HG02678 (cell line): ENCODE results near the gene CPT1B.
"Not testable (repeated sequence)": the region's sequence is repeated elsewhere in the genome, so short reads cannot be mapped to it uniquely, and the experiment has no call there.

Source experiments
- ATAC-seq: cut with Tn5 transposase; IDR thresholded peaks from one replicate; pipeline ENCODE4 v1.9.1; 2021; ENCODE audit warnings: mild to moderate bottlenecking, moderate library complexity; ENCODE audit not compliant: unreplicated experiment

CPT1B gene

DNA sequence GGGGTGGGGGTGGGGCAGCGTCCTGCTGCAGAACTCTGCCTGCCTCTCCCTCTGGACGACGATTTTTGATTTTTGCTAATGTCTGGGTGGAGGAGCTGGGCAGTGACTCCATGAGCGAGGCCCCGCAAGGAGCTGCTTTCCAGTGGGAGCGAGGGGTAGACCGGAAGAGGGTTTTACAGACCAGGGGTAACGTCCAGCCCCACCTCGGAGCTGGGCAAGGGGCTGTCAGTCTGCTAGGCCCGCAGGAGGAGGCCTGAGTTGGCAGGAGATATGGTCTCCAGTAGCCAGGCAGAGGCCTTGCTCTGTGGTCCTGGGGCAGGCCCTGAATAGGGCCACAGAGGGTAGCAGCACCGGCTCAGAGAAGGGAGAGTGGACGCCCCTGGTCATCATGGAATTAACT lies 31.4 kb upstream of the CPT1B start:
- ATAC-seq: no peak

DNA sequence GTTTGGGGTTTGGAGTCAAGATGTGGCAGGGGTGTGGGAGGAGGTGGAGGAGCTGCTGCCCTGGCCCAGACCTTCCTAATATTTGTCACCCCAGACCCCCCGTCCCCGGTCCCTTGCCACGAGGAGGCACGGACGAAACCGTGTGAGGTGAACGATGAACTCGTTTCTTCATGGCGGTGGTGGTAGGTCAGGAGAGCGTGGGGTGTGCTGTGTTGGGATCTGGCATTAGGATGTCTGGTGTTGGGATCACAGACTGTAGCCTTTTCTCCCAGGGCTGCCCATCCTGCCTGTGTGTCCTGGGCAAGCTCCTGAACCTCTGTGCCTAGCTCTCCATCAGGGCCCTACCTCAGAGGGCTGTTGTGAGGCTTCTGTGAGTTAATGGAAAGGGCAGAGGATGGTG lies 30.8 kb upstream of the CPT1B start:
- ATAC-seq: no peak

DNA sequence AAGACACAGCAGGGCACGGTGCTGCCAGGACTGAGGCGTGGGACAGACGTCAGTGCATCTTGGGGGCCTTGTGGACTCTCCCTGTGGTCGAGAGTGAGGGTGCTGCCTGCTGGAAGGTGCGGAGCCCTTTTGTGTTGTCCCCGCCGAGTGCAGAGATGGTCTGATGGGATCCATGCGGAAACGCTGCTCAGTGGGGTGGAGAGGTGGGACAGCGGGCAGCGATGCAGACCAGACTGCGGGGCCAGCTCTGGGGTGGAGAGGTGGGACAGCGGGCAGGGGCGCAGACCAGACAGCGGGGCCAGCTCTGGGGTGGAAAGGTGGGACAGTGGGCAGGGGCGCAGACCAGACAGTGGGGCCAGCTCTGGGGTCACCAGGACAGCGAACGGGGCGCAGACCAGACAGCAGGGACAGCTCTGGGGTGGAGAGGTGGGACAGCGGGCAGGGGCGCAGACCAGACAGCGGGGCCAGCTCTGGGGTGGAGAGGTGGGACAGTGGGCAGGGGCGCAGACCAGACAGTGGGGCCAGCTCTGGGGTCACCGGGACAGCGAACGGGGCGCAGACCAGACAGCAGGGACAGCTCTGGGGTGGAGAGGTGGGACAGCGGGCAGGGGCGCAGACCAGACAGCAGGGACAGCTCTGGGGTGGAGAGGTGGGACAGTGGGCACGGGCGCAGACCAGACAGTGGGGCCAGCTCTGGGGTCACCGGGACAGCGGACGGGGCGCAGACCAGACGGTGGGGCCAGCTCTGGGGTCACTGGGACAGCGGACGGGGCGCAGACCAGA lies 30.0 kb upstream of the CPT1B start:
- ATAC-seq: not testable (repeated sequence)

DNA sequence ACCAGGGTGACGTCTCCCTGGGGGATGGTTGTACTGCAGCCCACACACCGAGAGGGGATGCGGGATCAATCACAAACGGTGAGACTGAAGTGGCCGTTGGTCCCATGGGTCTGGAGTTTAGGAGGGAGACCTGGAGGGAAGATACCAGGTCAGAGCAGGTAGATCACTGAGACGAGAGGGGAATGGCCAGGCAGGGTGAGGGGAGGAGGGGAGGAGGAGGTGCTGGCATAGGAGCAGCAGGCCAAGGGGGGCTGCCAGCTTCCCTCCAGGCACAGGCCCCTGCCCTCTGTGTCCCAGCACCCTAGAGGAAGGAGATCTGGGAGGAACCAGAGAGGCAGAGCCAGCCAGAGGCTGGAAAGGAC lies 29.4 kb upstream of the CPT1B start:
- no peak for ATAC-seq

DNA sequence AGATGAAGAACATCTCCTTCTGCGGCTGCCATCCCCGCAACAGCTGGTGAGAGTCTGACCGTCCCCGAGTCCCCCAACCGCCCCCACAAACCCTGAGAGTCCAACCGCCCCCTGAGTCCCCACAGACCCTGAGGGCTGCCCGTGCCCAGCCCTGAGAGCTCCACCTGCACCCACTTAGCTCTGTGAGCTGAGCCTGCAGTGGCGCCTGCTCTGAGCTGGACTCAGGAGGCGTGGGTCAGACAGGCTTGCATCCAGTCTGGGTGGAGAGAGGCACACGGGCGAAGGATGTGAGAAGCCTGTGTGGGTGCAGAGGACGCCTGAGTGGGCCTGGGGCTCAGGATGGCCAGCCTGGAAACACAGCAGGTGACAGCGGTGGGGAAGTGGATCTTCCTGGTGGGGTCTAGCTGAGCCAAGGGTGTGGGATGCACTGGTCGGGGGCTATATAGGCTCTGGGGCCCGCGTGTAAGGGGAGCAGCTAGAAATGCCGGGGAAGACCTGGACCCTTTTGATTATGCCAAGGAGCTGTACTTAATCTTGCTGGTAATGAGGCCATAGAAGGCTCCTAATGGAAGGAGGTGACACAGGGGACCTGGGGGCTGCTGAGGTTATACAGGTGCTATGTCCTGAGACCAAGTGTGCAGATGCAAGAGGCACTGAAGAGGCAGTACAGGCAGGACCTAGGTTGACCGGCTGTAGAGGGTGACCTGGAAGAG lies 28.9 kb upstream of the CPT1B start:
- no peak for ATAC-seq

DNA sequence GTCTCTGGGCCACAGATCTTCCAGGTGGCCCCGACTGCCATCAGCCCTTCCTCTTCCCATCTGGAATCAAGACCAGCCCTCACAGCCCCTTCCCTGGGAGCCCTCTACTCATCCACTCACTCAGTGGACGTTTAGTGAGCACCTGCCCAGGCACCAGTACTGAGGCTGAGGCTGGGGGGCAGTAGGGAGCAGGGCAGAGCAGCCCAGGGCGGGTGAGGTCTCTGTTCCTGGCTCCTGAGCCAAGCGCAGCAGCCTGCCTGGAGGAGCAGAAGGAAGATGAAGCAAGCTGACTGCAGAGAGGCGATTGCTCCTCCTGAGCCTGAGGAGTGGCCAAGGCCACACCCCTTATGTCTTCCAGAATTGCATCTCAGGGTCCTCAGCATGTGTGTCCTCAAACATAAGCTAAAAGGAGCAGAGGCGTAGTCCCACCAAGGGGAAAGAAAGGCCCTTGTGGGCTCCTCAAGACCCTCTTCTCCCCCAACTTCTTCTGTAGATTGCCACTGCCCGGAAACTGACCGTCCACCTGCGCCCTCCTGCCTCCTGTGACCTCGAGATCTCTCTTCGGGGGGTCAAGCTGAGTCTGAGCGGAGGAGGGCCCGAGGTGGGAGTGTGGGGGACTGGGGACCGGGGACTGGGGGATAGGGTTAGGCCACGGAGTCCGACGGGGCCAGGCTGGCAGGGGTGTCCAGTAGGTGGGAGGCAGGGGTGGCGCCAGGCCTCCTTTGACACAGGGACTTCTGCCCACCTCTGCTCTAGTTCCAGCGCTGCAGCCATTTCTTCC lies 28.1 kb upstream of the CPT1B start:
- ATAC-seq: no peak

DNA sequence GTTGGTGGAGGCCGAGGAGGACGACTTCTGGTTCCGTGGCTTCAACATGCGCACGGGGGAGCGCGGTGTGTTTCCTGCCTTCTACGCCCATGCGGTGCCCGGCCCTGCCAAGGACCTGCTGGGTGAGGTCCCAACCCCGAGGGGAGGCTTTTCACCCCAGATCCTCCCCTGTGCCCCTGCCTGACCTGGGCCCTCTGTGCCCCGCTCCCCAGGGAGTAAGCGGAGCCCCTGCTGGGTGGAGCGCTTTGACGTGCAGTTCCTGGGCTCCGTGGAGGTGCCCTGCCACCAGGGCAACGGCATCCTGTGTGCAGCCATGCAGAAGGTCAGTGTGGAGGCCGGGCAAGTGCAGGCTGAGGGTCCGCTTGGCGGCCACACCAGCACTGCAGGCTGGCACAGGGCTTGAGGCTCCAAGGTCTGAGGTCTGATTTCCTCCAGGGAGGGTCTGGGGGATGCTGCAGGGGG lies 27.4 kb upstream of the CPT1B start:
- ATAC-seq: no peak

DNA sequence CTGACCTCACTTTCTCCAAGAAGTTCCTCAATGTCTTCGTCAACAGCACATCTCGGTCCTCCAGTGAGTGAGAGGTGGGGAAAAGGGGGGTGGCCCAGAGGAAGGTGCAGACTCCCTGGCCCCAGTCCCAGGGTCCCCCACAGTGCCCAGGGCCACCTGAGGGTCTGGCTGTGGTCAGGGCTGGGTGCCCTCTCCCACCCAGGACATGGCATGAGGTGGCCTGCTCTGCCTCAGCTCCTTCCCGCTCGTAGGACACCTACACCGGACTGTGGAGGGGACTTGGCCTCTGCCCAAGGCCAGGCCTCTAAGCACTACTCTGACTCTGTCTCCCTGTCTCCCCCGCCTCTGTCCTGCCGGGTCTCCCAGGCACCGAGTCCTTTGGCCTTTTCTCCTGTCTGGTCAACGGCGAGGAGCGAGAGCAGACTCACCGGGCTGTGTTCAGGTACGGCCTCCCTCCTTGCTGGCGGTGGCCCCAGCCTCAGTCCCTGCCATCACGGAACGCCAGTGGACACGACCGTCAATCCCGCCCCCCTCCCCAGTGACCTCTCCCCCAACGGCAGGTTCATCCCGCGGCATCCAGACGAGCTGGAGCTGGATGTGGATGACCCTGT lies 26.9 kb upstream of the CPT1B start:
- no peak for ATAC-seq

DNA sequence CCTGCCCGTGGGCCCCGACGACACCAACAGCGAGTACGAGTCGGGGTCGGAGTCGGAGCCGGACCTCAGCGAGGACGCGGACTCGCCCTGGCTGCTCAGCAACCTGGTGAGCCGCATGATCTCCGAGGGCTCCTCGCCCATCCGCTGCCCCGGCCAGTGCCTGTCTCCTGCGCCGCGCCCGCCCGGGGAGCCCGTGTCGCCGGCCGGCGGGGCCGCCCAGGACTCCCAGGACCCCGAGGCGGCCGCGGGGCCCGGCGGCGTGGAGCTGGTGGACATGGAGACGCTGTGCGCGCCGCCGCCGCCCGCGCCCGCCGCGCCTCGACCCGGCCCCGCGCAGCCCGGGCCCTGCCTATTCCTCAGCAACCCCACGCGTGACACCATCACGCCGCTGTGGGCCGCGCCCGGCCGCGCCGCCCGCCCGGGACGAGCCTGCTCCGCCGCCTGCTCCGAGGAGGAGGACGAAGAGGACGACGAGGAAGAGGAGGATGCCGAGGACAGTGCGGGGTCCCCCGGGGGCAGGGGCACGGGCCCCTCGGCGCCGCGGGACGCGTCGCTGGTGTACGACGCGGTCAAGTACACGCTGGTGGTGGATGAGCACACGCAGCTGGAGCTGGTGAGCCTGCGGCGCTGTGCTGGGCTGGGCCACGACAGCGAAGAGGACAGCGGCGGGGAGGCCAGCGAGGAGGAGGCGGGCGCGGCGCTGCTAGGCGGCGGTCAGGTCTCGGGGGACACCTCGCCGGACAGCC lies 26.2 kb upstream of the CPT1B start:
- ATAC-seq: no peak

DNA sequence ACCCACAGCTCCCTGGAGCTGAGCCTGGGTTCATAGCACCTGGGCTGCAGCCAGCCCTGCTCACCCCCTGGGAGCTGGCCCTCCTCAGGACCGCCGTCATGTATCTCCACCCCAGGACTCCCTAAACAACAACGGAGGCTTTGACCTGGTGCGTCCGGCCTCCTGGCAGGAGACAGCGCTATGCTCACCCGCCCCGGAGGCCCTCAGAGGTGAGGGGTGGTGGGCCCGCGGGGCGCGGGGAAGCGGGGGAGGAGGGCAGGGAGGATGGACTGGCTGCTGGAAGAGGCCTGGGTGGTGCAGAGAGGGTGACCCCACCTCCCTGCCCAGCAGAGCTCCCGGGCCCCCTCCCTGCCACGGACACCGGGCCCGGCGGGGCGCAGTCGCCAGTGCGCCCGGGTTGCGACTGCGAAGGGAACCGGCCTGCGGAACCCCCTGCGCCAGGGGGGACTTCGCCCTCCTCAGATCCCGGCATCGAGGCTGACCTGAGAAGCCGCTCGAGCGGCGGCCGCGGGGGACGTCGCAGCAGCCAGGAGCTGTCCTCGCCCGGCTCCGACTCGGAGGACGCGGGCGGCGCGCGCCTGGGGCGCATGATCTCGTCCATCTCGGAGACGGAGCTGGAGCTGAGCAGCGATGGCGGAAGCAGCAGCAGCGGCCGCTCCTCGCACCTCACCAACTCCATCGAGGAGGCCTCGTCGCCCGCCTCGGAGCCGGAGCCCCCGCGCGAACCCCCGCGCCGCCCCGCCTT lies 25.5 kb upstream of the CPT1B start:
- ATAC-seq: no peak

DNA sequence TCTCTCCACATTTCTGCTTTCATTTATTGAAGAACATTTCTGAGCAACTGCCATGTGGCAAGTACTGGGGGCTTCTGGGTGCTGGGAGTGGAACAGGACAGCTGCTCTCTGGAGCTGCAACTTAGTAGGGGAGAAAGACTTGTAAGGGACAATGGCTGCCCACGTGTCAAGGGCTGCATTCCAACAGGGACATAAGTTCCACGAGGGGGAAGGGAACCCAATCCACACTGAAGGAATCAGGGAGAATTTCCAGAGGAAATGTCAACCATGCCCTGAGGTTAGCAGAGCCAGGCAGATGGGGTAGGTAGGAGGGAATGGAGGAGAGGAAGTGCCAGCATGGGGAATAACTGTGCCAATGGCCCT lies 24.1 kb upstream of the CPT1B start:
- ATAC-seq: no peak

DNA sequence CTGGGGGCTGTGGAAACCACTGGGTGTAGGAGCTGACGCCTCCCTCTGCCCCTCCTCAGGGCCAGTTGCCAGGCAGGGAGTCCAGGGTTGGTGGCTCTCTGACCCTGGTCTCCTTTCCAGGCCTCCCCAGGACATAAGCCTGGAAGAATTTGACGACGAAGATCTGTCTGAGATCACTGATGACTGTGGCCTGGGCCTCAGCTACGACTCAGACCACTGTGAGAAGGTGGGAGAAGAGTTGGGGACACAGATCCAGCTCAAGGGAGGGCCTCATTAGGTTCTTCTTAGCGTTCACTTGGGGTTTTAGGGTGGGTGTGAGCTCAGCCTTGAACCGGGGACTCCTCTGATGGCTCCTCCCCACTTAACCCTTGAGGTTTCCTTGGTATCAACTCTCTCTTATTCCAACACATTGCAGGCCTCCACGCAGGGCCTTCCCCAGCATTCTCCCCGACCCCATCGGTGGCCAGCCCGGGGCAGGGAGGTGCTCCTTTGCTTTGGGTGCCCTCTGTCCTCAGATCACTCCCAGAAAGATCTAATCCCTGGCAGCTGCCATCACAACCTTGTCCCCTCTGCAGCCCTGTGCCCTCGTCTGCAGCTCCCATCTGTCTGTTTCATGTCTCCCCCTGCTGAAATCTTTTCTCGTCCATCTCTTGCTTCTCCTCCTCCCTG lies 23.6 kb upstream of the CPT1B start:
- no peak for ATAC-seq

DNA sequence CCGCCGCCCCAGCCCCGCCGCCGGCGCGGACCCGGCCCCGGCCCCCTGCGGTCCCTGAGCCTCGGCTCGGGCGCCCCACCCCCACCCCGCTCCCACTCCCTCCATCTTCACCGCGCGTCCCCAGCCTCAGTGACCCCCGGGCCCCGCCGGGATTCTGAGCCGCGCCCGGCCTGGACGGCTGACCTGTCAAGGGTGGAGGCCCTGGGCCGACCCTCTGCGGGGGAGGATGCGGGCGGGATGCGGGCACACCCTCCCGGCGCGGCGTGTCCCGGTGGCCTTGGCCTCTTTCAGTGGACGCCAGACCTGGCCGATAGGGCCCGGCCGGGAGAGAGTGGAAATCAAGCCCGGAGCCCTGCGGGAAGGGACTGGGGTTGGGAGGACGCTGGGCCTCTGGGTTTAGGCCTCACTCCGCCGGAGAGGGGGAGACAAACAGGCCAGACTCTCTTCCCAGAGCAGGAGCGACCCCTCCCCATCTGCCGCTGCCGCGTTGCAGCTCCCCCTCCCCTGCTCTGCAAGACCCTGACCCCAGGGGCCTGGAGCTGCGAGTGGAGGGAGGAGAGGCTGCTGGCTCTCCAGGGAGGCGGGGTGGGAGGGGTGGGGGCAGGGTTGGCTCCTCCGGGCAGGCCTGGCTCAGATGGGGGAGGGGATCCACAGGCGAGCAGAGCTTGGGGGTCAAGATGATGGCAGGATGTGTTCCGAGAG lies 22.9 kb upstream of the CPT1B start:
- ATAC-seq: no peak

DNA sequence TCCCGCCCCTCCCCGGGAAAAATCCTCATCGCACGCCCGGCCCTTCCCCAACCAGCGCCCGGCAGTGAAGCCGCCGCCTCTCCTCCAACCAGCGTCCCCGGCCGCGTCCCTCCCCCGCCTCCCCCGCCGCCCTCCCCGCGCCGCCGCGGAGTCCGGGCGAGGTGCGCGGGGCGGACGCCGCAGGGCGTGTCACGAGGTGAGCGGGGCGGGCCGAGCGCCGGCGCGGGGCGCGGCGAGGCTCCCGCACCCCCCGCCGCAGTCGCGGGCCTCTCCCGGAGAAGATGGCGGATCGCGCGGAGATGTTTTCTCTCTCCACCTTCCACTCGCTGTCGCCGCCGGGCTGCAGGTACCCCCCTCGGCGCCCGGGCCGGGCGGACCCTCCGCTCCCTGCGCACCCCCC lies 22.3 kb upstream of the CPT1B start, which contains the start of gene MAPK8IP2:
Gene MAPK8IP2, plus strand, starts transcription at position 256 of the 400 bp plus-strand sequence. Its CDS starts 26 bp downstream, at position 282.
- ATAC-seq: no peak

DNA sequence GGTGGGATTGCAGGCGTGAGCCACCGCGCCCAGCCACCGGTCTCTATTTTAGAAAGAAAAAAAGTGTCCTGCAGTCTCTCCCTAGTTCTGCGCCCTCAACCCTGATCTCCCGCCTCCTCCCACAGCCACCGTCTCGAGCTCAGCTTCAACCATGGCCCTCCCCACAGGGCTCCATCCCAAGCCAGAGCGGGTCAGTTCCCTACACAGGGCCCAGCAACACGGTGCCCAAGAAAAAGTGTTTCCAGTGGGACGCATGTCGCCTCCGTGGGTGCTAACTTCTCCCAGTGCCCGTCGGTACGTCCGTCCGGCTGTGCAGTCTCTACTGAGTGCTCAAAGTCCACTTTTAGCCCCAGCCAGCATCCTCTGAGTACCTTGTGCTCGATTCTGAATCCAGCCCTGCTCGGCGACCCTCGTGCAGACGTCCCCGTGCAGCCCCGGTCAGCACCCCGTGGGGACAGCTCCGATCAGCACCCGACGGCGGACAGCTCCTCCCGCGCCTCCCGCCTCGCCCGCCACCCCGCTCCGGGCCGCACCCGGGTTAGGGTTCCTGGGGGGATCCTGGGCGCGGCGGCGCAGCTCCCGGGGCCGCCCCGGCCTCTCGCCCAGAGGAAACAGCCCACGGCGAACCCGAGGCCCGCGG lies 21.7 kb upstream of the CPT1B start:
- ATAC-seq: no peak

DNA sequence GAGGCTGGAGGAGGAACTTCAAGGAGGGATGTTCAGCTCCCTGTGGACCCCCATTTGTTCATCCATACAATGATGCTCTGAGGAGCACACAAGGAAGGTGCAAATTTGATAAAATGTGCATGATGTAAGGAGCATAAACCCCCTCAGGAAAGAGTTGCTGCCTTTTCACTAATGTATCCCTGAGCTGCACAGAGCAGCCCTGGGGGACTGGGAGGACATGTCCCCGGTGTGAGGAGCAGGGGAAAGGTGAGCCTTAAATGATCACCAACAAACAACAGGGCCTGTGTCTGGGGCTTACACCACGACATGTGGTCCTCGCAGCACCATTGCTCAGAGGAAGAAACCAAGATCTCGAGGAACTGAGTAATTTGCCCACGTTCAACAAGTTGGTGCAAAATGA lies 18.9 kb upstream of the CPT1B start:
- ATAC-seq: no peak

DNA sequence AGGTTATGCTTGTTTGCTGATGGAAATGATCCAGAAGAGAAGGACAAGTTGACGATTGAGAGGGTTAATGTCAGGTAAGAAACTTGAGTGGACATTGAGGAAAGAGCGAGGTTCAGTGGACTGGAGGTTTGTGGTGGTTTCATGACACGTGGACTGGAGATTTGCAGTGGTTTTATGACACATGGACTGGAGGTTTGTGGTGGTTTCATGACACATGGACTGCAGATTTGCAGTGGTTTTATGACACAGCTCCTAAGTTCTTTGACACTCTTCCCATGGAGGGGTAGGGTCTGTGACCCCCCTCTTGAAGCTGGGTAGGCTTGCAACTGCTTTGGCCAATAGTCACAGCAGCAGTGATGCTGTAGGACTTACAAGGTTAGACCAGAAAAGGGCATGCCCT lies 17.0 kb upstream of the CPT1B start:
- no peak for ATAC-seq

DNA sequence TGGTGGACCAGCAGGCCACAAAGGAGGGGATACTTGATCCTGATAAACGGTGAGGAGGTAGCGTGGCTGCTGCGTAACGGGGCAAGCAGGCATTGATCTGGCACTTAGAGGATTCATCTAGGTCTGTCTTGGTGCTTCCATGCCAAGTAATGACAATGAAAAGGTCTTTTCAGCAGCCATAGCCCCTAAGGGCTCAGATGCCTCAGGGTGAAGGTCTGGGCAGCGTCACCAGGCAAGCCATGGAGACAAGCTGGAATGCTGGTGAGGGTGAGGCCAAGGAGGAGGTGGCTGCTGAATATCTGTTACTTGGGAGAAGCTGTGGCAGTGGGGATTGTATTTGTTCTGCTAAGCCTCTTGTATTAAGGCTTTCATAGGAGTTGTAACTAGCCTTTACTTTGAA lies 9.2 kb upstream of the CPT1B start:
- ATAC-seq: no peak
